SW 1271 (cell line): Measurements from ENCODE around the gene SELENBP1.
A peak's percentile ranks its signal among the peaks of the same experiment; 100 is the strongest.
"Not testable (repeated sequence)": the region's sequence is repeated elsewhere in the genome, so short reads cannot be mapped to it uniquely, and the experiment has no call there.

ENCODE experiments used
- DNase-seq, 2 experiments: peaks; one replicate each; lab custom pipeline; 2025; lab: John Stamatoyannopoulos, UW

The SELENBP1 gene

DNA sequence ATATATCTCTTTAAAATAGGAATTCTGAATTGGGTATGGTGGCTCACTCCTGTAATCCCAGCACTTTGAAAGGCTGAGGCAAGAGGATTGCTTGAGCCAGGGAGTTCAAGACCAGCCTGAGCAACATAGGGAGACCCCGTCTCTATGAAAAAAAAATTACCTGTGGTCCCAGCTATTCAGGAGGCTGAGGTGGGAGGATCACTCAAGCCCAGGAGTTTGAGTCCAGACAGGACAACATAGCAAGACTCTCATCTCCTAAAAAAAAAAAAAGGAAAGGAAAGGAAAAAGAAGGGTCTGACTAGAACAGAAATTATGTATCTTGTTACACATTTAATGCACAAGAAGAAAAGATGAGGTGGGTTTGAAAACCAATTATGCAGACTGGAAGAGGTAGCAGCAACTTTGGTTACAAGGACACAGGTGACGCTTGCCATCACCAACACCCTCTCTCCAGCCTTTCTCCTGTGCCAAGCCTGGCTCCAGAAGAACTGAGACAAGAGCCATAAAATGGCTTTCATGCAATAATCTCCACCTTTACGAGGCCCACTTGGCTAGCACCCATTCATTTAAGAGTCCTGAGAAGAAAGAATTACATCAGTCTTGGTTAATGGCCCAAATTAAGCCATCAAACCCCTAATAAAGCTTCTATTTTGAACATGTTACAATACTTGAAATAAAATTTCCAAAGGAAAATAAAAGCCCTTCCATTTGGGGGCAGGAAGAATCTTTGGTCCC lies 4.8 kb upstream of the SELENBP1 start:
- no peak for DNase-seq

DNA sequence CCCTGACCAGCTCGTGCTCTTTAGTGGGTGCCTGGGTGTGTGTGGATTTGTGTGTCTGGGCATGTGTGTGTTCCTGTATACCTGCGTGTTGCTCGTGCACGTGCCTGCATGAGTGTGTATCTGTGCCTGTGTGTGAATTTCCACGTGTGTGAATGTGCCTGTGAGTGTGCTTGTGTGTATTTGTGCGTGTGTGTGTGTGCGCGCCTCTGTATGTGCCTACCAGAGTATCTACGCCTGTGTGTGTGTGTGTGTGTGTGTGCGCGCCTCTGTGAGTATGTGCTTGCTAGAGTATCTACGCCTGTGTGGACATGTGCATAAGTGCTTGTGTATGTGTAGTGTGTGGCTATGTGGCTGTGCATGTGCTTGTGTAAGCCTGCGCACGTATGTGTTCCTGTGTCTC lies 691 bp upstream of the SELENBP1 start:
- no peak for DNase-seq

DNA sequence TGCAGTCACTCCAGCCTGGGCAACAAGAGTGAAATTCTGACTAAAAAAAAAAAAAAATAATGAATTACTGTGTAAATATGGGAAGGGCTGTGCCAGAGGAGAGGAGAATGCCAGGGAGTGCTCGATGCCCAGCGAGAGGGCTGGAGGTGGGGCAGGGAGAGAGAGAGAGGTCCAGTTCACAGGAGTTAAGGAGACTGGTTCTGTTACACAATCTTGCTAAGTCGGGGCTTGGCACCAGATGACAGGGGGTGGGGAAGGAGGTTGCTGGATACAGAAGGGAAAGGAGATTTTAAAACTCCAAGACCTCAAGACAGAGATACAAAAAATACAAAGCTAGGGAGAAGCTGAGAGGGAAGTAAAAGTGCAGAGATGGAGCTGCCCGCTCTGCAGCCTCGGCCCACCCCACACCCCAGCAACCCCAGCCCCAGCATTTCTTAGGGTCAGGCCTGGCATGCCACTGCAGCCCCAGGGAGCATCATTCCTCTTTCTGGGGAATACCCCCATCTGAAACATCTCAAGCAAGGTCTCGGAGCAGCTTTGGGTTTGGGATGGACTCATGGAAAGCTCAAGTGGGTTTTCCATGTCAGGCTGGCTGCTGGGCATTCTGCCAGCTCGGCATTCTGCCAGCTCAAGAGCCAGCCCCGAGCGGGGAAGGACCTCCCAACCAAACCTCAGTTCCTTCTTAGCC lies 991 bp downstream of the SELENBP1 start:
- DNase-seq, result no peak

- no peak for DNase-seq
These were observed 2.1 kb downstream of the SELENBP1 start for GRCh38 chr1:151370211-151370911.

DNA sequence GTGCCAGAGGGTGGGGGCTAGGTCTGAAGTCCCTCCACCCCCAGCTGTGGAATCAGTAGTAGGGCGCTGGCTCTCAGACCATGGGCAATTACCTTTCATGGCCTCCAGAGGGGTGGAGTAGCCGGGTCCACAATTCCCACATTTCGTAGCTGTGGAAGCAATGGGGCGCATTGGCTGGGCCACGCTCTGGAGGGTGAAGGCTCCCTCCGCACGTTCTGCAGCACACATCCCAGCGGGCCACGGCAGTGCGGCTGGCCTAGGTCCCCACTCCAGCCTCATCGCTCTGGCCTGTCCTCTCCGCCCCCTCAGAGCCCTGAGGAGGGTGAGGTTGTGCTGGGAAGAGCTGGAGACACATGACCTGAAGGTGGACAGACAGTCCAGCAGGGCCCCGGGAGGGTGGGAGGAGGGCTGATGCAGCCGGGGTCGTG lies 2.9 kb downstream of the SELENBP1 start:
- DNase-seq, result no peak

GRCh38 chr1:151369302-151369610 lies 3.2 kb downstream of the SELENBP1 start:
- no peak for DNase-seq

- no peak for DNase-seq
These were observed 3.9 kb downstream of the SELENBP1 start for GRCh38 chr1:151368393-151369301.

GRCh38 chr1:151367658-151368392 lies 4.7 kb downstream of the SELENBP1 start:
- no peak for DNase-seq

- DNase-seq, result no peak
These were observed 7.5 kb downstream of the SELENBP1 start for GRCh38 chr1:151364996-151365395.

GRCh38 chr1:151362308-151363155 lies 10.0 kb downstream of the SELENBP1 start:
- DNase-seq, result no peak

DNA sequence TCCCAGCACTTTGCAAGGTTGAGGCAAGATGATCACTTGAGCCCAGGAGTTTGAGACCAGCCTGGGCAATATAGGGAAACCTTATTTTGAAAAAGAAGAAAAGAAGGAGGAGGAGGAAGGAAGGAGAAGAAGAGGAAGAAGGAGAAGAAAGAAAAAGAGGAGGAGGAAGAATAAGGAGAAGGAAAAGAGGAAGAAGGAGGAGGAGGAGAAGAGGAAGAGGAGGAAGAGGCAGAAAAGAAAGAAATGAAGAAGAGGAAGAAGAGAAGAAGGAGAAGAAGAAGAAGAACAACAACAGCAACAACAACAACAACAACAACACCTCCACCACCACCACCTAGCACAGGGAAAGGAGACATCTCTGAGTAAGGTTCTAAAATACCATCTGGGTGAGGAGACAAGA lies 10.6 kb downstream of the SELENBP1 start:
- DNase-seq, result no peak

GRCh38 chr1:151356696-151357095 lies 15.8 kb downstream of the SELENBP1 start:
- no peak for DNase-seq

DNA sequence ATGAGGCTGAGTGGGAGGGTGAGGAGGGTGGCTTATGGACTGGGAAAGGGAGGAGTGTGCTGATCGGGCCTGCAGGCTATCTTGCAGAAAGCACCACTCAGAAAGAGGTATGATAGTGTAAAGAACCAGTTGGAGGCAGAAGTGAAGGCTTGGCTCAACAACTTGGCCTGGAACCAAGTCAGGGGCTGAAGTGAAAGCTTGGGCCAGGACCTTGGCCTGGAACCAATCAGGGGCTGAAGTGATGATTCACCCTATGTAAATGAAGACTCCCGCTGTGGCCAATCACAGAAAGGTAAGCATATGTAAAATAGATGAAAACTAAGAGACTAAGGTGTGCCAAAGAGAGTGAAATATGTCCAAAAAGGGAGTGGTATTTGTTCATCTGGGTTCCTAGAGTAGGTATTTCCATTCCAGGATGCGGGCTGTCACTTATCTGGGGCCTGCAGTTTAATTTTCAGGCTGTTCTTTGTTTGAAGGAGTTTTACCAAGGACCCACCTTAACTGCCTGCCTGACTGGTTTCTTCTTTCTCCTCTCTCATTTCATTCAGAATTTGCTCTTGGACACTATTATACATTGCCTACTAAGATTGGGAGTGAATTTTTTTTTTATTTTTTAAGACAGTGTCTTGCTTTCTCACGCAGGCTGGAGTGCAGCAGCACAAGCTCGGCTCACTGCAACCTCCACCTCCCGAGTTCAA lies 20.3 kb downstream of the SELENBP1 start:
- DNase-seq, result no peak

- DNase-seq, result not testable (repeated sequence)
These were observed 22.2 kb downstream of the SELENBP1 start for GRCh38 chr1:151350323-151350722.

DNA sequence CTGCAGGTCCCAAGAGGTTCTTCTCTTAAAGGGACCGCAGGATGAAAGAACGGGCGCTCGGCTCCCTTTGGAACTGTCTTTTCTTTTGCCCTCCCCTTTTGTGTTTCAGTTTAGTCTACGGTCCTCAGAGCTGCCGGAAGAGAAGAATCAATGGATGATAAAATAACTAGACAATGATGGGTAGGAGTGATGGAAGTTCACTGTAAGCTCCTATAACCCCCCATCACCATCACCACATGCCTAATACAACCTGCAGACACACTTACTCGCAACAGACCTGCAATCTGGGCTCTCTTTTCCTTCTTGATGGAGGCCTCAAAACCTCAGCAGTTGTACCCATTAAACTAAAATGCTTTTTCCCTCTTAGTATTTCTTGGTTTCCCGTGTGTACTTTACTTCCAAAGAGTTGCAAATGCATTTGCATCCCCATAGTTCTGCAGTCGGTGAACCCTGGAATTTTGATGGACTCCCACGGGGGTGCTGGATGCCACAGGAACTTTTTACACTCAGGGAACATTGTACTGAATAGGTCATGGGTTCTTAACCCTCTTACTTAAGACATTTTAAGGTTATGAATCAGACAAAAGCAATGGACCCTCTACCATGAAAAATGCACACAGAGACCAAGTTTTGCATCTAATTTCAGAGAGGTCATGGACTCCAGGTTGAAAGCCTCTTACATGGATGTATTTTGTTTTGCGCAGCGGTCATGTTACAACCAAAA lies 24.8 kb downstream of the SELENBP1 start:
- no peak for DNase-seq

DNA sequence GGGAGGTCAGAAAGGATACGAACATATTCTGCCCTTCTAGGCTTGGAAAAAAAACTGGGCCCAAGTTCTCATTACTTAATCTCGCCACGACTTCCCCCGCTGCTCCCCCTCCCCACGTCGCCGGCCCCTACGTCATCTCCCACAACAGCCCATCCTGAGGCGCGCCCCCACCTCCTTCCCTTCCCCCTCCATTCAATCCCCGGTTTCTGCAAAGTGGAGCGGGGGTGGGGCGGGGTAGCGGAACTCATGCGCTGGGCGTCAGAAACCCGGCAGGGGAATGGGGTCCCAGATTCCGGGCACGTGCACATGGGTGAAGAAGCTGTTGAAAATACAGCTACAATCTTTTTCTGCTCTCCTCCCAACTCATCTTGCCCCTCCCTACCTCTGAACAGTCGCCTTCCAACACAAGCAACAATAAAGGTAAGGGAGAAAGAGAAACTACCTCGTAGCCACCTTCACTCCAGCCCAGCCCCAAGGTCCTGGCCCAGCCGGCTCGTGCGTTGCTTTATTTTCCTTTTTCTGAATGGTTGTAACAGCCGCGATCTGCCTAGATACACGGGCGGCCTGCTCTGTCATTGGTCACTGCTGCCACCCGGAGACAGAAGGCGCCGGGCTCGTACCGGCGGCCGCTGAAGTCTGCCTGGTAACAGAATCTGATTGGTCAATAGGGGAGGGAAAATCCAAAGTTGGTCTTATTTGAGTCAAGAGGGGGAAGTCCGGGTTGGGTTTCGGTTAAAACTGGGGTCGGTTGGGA lies 25.6 kb downstream of the SELENBP1 start, which contains the start of gene RFX5:
Gene RFX5 (minus strand): TSS at position 484 of the 754 bp plus-strand sequence. CDS start 932 bp downstream, outside the sequence.
- DNase-seq, result peak; percentile 95 to 96

DNA sequence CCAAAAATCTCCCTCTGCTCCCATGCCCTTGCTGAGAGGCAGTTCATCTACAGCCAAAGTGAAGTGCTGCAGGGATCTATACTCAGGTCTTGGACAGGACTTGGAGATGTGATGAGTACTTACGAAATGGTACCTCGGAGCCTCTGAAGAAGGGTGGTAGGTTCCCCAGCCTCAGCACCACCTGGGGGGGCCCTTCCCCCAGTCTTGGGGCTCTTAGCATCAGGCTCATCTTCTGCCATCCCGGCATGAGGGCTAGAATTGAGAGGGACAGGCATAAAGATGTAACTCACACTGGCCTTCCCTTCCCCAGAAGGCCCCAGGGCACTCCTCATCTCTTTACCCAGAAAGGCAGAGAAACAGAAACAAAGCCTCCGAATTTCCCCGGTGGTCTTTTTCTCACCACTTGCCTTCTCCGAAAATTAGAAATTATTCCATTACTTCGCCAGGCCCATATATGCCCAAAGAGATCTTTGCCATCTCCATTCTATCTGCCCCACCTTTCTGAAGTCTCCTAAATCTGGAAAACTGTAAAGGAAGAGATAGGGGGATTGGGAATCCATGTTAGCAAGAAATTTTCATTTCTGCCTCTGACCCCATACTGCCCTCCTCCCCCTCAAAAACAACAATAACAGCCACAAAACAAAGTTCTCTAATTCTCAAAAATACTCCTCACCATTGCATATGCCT lies 26.3 kb downstream of the SELENBP1 start:
- no peak for DNase-seq

DNA sequence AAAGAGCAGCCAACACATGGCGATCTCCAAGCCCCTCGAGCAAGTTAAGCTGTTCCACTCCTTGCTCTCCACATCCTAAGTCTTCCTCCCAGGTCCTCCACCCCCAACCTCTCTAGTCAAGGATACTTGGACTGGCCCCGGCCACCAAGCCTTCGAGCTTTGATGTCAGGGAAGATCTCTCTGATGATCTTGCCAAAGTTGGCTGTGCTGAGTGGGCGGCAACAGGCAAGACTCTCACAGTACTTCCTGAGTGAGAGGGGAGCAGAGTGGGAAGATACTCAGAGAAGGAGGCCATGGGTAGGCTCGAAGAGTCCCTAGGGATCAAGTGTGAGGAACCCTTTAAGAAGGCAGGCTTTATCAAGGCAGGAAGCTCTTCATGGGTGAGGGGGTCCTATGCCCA lies 28.2 kb downstream of the SELENBP1 start:
- no peak for DNase-seq
